ENCODE measurements around the gene TBC1D13. TPM values are rescaled to one million over a fixed set of nuclear protein-coding genes. Genes with fewer than 3 reads are reported as not detected.

The TBC1D13 gene
- total and polyA plus RNA-seq, 9 of the 15 experiments (the other 6 are each of a cell fraction or from before 2014, with no cell fraction given) = 2.3 to 28.7 (median 11.4) TPM

GRCh38 chr9:128771745-128772519 lies 15.1 kb upstream of the TBC1D13 start, which contains the start of gene ZER1 (continued):
- TF ChIP-seq DDX20 (tag; IDR thresholded peaks at IDR 0.05; ENCODE audit: low read depth) (no peak), TCF7L2 (IDR thresholded peaks at IDR 0.05; ENCODE audit: low read depth, low read length) (no peak), ETV5 (CRISPR knock-in tag; IDR thresholded peaks at IDR 0.05; ENCODE audit: low read depth) (peak; percentile 50), NFIX (CRISPR knock-in tag; IDR thresholded peaks at IDR 0.05; ENCODE audit: low read depth) (no peak), ZNF239 (CRISPR knock-in tag; IDR thresholded peaks at IDR 0.05) (peak; percentile 59; the same call in 1 of the 2 replicates), MBD1 (CRISPR knock-in tag; IDR thresholded peaks at IDR 0.05) (no peak), PTTG1 (tag; IDR thresholded peaks at IDR 0.05; ENCODE audit: low read depth) (no peak), KLF13 (tag; IDR thresholded peaks at IDR 0.05; ENCODE audit: borderline replicate concordance, low read depth) (peak; percentile 70; the same call in 1 of the 2 replicates), PML (IDR thresholded peaks at IDR 0.05; ENCODE audit: low read length) (no peak), NR3C1 (CRISPR knock-in tag; IDR thresholded peaks at IDR 0.05) (no peak), ZNF124 (CRISPR knock-in tag; IDR thresholded peaks at IDR 0.05) (no peak), EWSR1 (IDR thresholded peaks at IDR 0.05; ENCODE audit: borderline replicate concordance, low read depth, partially characterized antibody) (no peak), SRF (CRISPR knock-in tag; IDR thresholded peaks at IDR 0.05) (peak in 1 of 2 experiments; percentile 54; a peak in 2 of 4 replicates), TEAD4 (IDR thresholded peaks at IDR 0.05; ENCODE audit: low read length) (no peak), TEAD4 (CRISPR knock-in tag; IDR thresholded peaks at IDR 0.05; ENCODE audit: borderline replicate concordance) (no peak), JUN (IDR thresholded peaks at IDR 0.05; ENCODE audit: borderline replicate concordance, low read depth, low read length) (0 out of 2 replicates have a peak, but pooled peaks have one; percentile 45), JUN (CRISPR knock-in tag; IDR thresholded peaks at IDR 0.05; ENCODE audit: borderline replicate concordance) (no peak), SRSF7 (optimal IDR thresholded peaks at IDR 0.05; ENCODE audit: low read depth, low read length) (no peak), ZNF717 (CRISPR knock-in tag; IDR thresholded peaks at IDR 0.05) (no peak), RAD51 (IDR thresholded peaks at IDR 0.05; ENCODE audit: borderline replicate concordance, low read depth) (no peak; the same call in 1 of the 2 replicates), ZNF584 (CRISPR knock-in tag; IDR thresholded peaks at IDR 0.05; ENCODE audit: low read depth) (no peak), KLF1 (tag; IDR thresholded peaks at IDR 0.05) (0 out of 2 replicates have a peak, but pooled peaks have one; percentile 25), MYBL2 (IDR thresholded peaks at IDR 0.05; ENCODE audit: low read depth) (no peak), MYBL2 (CRISPR knock-in tag; IDR thresholded peaks at IDR 0.05; ENCODE audit: borderline replicate concordance) (no peak), ZNF134 (CRISPR knock-in tag; conservative IDR thresholded peaks at IDR 0.05) (no peak), ZNF175 (CRISPR knock-in tag; IDR thresholded peaks at IDR 0.05; ENCODE audit: low read depth) (no peak), MECOM (CRISPR knock-in tag; IDR thresholded peaks at IDR 0.05) (no peak)
- TF ChIP-seq, protein P1, sequence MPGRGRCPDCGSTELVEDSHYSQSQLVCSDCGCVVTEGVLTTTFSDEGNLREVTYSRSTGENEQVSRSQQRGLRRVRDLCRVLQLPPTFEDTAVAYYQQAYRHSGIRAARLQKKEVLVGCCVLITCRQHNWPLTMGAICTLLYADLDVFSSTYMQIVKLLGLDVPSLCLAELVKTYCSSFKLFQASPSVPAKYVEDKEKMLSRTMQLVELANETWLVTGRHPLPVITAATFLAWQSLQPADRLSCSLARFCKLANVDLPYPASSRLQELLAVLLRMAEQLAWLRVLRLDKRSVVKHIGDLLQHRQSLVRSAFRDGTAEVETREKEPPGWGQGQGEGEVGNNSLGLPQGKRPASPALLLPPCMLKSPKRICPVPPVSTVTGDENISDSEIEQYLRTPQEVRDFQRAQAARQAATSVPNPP (IDR thresholded peaks at IDR 0.05; ENCODE audit: borderline replicate concordance, insufficient read depth, insufficient read length) = no peak
